Measurements from ENCODE around the gene SMIM27. TPM values are rescaled to one million over a fixed set of nuclear protein-coding genes. Genes with fewer than 3 reads are reported as not detected.

Gene SMIM27
- total and polyA plus RNA-seq, 2 experiments from 2014 or later, result 3.4 to 106 TPM

GRCh38 chr9:32551276-32552051 lies 663 bp upstream of the SMIM27 start:
- H3K4me1 ChIP-seq (ENCODE audit: insufficient read depth), result peaks cover 8% of the 10 kb centered on the region
- peaks cover 59% of the 10 kb centered on the region for H3K79me2 ChIP-seq (replicated peaks; ENCODE audit: insufficient read depth)
- Mint-ChIP-seq H3K9me3 (no peaks in the 10 kb centered on the region; the same call in 2 of the 3 replicates), H3K4me3 (peak overlapping the region; percentile 89), H3K27ac (peak overlapping the region; percentile 99), H3K4me1 (peaks cover 18% of the 10 kb centered on the region), H3K36me3 (ENCODE audit: low read depth) (peaks cover 29% of the 10 kb centered on the region), H3K27me3 (ENCODE audit: insufficient read depth, low read depth, poor library complexity) (peaks cover 22% of the 10 kb centered on the region)
- peak overlapping the region; percentile 67; the same call in 1 of the 2 replicates for H2AFZ ChIP-seq
- TF ChIP-seq POLR2AphosphoS5 (IDR thresholded peaks at IDR 0.05; ENCODE audit: low read depth), result no peak
- TF ChIP-seq ZNF462 (CRISPR knock-in tag; IDR thresholded peaks at IDR 0.05), result no peak
- no peak for TF ChIP-seq CTCF (conservative IDR thresholded peaks at IDR 0.05; ENCODE audit: low read depth in 2 of 2)
- peak; percentile 9 for TF ChIP-seq REST (IDR thresholded peaks at IDR 0.05; ENCODE audit: unreplicated experiment)
- H3K27ac ChIP-seq (ENCODE audit: low read depth), result peak overlapping the region; percentile 78
- peaks cover 5% of the 10 kb centered on the region for H3F3A ChIP-seq (replicated peaks; ENCODE audit: low read depth)
- H3K36me3 ChIP-seq (ENCODE audit: insufficient read depth), result no peaks in the 10 kb centered on the region
- ATAC-seq (peak; percentile 33), DNase-seq (ENCODE audit: low spot score) (peak; percentile 72)
- H3K27me3 ChIP-seq (ENCODE audit: insufficient read depth), result no peaks in the 10 kb centered on the region
- H4K20me1 ChIP-seq (replicated peaks; ENCODE audit: insufficient read depth), result peaks cover 28% of the 10 kb centered on the region
- peak overlapping the region; percentile 91 for H3K4me3 ChIP-seq
- peak overlapping the region; percentile 83 for H3K4me2 ChIP-seq
- no peaks in the 10 kb centered on the region for H3K9me2 ChIP-seq (ENCODE audit: insufficient read depth)

Measured in GM23338 (cell line).